Measurements from ENCODE around the gene ENDOU.

GRCh38 chr12:47712171-47712570, 13.1 kb downstream of the ENDOU start:
- TF ChIP-seq CTCF (IDR thresholded peaks at IDR 0.05) = no peak
- no peak for TF ChIP-seq EP300 (IDR thresholded peaks at IDR 0.05)

All from ovary (tissue), 3 donors.